SK-N-MC (cell line): ENCODE data around the gene CYP24A1.

Experiments used
- EZH2 ChIP-seq: fragments of 200-600 bp; sonication (generic); IDR thresholded peaks from one replicate; pipeline ENCODE4 v1.6.1; 2017; ENCODE audit warnings: antibody characterized with exemption
- POLR2AphosphoS5 ChIP-seq: IDR thresholded peaks from 2 replicates; pipeline ENCODE4 v1.6.1; 2012; ENCODE audit warnings: mild to moderate bottlenecking, low read depth, low read length, borderline replicate concordance

DNA sequence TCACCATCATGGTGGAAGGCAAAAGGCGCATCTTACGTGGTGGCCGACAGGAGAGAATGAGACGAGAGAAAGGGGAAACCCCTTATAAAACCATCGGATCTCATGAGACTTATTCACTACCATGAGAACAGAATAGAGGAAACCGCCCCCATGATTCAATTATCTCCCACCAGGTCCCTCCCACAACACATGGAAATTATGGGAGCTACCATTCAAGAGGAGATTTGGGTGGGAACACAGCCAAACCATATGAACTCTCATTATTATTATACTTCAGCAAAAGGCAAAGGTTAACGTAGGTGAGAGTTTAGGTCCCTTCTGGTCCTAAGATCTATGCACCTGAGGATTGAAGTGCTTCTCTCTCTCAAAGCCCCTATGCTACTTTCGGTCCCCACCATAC is 31.7 kb upstream of the CYP24A1 start:
- TF ChIP-seq EZH2 = no peak
- no peak for TF ChIP-seq POLR2AphosphoS5
